ENCODE measurements around the gene FAR1. TPM values are rescaled to one million over a fixed set of nuclear protein-coding genes. Genes with fewer than 3 reads are reported as not detected.
A peak's percentile ranks its signal among the peaks of the same experiment; 100 is the strongest.

FAR1 gene
- polyA plus RNA-seq, 1 donor, result 67.8 TPM

- Histone ChIP-seq H3K27me3 (ENCODE audit: control insufficient read depth, insufficient read depth, low read length) (no peaks in the 10 kb centered on the region), H3K4me1 (ENCODE audit: control insufficient read depth, insufficient read depth, low read length) (peaks cover 13% of the 10 kb centered on the region), H3K4me3 (ENCODE audit: low read length) (no peak overlapping the region), H3K27ac (ENCODE audit: low read length) (no peak overlapping the region), H3K36me3 (ENCODE audit: control insufficient read depth, insufficient read depth, low read length) (no peaks in the 10 kb centered on the region), H3K9me3 (ENCODE audit: control insufficient read depth, low read depth, low read length) (no peaks in the 10 kb centered on the region)
- no peak for DNase-seq
- no CpG with 5 or more reads among the region's 5 CpGs for whole genome bisulfite sequencing (ENCODE audit: insufficient coverage, low lambda C conversion rate)
These were observed 17.1 kb downstream of the FAR1 start for GRCh38 chr11:13685461-13686108.

GRCh38 chr11:13686776-13687175 is 18.3 kb downstream of the FAR1 start:
- WGBS (ENCODE audit: insufficient coverage, low lambda C conversion rate), result no CpG with 5 or more reads among the region's 1 CpG
- no peaks in the 10 kb centered on the region for H3K36me3 ChIP-seq (ENCODE audit: control insufficient read depth, insufficient read depth, low read length)
- no peaks in the 10 kb centered on the region for H3K27me3 ChIP-seq (ENCODE audit: control insufficient read depth, insufficient read depth, low read length)
- no peak overlapping the region for H3K27ac ChIP-seq (ENCODE audit: low read length)
- no peak overlapping the region for H3K4me3 ChIP-seq (ENCODE audit: low read length)
- DNase-seq, result no peak
- H3K4me1 ChIP-seq (ENCODE audit: control insufficient read depth, insufficient read depth, low read length), result peaks cover 5% of the 10 kb centered on the region
- no peaks in the 10 kb centered on the region for H3K9me3 ChIP-seq (ENCODE audit: control insufficient read depth, low read depth, low read length)

DNA sequence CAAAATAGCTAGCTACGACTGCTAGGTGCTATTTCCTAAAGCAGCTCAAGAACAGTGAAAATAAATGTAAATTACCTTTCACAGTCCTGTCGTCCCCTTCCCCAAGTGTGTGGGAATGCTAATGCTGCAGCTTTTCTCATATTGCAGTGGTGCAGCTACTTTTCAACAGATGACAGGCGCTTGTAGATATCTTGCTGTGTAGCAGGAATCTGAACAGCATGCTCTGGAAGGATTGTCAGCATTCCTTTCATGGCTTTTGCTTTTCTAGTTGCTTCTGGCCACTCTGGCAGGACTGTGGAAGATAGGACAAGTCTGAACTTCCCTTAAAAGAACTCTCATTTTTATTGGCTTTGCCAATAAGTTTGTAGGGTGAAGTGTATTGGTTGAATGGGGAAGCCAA is 18.8 kb downstream of the FAR1 start:
- Histone ChIP-seq H3K36me3 (ENCODE audit: control insufficient read depth, insufficient read depth, low read length) (no peaks in the 10 kb centered on the region), H3K4me1 (ENCODE audit: control insufficient read depth, insufficient read depth, low read length) (peaks cover 5% of the 10 kb centered on the region), H3K27ac (ENCODE audit: low read length) (no peak overlapping the region), H3K9me3 (ENCODE audit: control insufficient read depth, low read depth, low read length) (no peaks in the 10 kb centered on the region), H3K4me3 (ENCODE audit: low read length) (no peak overlapping the region), H3K27me3 (ENCODE audit: control insufficient read depth, insufficient read depth, low read length) (no peaks in the 10 kb centered on the region)
- no CpG with 5 or more reads among the region's 3 CpGs for WGBS (ENCODE audit: insufficient coverage, low lambda C conversion rate)
- DNase-seq, result no peak

GRCh38 chr11:13691286-13691899 is 22.9 kb downstream of the FAR1 start:
- Histone ChIP-seq H3K36me3 (ENCODE audit: control insufficient read depth, insufficient read depth, low read length) (no peaks in the 10 kb centered on the region), H3K27me3 (ENCODE audit: control insufficient read depth, insufficient read depth, low read length) (no peaks in the 10 kb centered on the region), H3K4me1 (ENCODE audit: control insufficient read depth, insufficient read depth, low read length) (no peaks in the 10 kb centered on the region), H3K9me3 (ENCODE audit: control insufficient read depth, low read depth, low read length) (no peaks in the 10 kb centered on the region), H3K4me3 (ENCODE audit: low read length) (no peak overlapping the region), H3K27ac (ENCODE audit: low read length) (no peak overlapping the region)
- DNase-seq, result no peak
- WGBS (ENCODE audit: insufficient coverage, low lambda C conversion rate), result no CpG with 5 or more reads among the region's 3 CpGs

GRCh38 chr11:13692172-13692571 is 23.7 kb downstream of the FAR1 start:
- no peaks in the 10 kb centered on the region for H3K27me3 ChIP-seq (ENCODE audit: control insufficient read depth, insufficient read depth, low read length)
- H3K36me3 ChIP-seq (ENCODE audit: control insufficient read depth, insufficient read depth, low read length), result peaks cover 3% of the 10 kb centered on the region
- H3K27ac ChIP-seq (ENCODE audit: low read length), result no peak overlapping the region
- H3K4me3 ChIP-seq (ENCODE audit: low read length), result no peak overlapping the region
- DNase-seq, result no peak
- H3K4me1 ChIP-seq (ENCODE audit: control insufficient read depth, insufficient read depth, low read length), result no peaks in the 10 kb centered on the region
- 80% methylated on average over 1 of the region's 3 CpGs for WGBS (ENCODE audit: insufficient coverage, low lambda C conversion rate)
- H3K9me3 ChIP-seq (ENCODE audit: control insufficient read depth, low read depth, low read length), result no peaks in the 10 kb centered on the region

DNA sequence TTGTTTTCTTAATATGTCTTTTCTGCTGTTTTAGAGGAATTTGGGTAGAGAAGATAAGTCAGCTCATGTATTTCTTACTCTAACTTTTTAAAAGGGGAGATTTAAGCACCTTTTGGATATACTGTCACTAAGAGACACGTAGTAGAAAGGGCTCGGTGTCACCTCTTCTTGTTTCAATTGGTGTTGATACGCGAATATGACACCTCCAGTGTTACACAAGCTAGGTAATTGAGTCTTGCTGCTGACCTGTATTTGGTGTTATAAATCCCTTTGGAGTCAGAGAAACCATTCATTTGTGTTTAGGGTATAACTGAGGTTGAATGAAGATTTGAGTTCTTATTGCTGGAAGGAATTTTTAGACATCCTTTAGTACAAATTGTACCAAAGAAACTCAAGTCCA is 25.6 kb downstream of the FAR1 start:
- Histone ChIP-seq H3K27ac (ENCODE audit: low read length) (no peak overlapping the region), H3K4me3 (ENCODE audit: low read length) (no peak overlapping the region), H3K36me3 (ENCODE audit: control insufficient read depth, insufficient read depth, low read length) (peaks cover 3% of the 10 kb centered on the region), H3K4me1 (ENCODE audit: control insufficient read depth, insufficient read depth, low read length) (peaks cover 9% of the 10 kb centered on the region), H3K27me3 (ENCODE audit: control insufficient read depth, insufficient read depth, low read length) (no peaks in the 10 kb centered on the region), H3K9me3 (ENCODE audit: control insufficient read depth, low read depth, low read length) (no peaks in the 10 kb centered on the region)
- WGBS (ENCODE audit: insufficient coverage, low lambda C conversion rate), result no CpG with 5 or more reads among the region's 4 CpGs
- DNase-seq, result no peak

DNA sequence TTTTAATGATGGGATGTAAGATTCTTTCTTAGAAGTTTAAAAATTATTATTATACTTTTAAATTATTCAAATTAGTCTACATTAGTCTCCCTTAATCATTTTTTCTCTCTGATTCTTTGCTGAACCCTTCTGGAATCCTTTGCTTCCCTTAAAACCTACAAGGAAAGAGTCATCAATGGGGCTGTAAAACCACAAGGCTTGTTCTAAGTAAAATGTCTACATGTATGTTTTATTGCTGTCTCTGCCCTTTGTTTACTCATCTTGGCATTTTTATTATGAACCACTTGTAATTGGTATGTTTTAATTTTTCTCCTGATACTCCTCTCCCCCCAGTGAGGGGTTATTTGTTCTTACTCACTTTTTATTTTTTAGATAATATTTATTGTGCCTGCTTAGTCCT is 27.4 kb downstream of the FAR1 start:
- peaks cover 9% of the 10 kb centered on the region for H3K4me1 ChIP-seq (ENCODE audit: control insufficient read depth, insufficient read depth, low read length)
- no peaks in the 10 kb centered on the region for H3K27me3 ChIP-seq (ENCODE audit: control insufficient read depth, insufficient read depth, low read length)
- no peak overlapping the region for H3K27ac ChIP-seq (ENCODE audit: low read length)
- H3K9me3 ChIP-seq (ENCODE audit: control insufficient read depth, low read depth, low read length), result no peaks in the 10 kb centered on the region
- H3K36me3 ChIP-seq (ENCODE audit: control insufficient read depth, insufficient read depth, low read length), result peaks cover 3% of the 10 kb centered on the region
- DNase-seq, result no peak
- no peak overlapping the region for H3K4me3 ChIP-seq (ENCODE audit: low read length)

DNA sequence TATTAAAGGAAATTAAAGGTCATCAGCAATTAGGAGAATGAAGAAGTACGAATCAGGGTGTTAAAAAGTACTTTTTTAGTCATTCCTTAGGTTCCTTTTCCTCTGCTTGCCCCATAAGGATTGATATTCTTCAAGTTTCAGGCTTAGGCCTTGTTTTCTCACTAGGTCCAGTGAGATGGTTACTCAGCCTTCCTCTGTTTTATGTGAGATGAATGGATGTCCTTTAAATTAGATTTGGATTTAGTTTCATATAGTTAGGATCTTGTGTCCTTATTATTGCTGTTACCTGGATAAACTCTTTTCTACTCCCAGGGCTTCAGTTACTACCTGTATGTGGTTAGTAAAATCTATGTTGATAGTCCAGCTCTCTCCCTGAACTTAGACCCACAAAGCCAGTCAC is 29.2 kb downstream of the FAR1 start:
- no peaks in the 10 kb centered on the region for H3K9me3 ChIP-seq (ENCODE audit: control insufficient read depth, low read depth, low read length)
- no CpG with 5 or more reads among the region's 1 CpG for WGBS (ENCODE audit: insufficient coverage, low lambda C conversion rate)
- H3K4me1 ChIP-seq (ENCODE audit: control insufficient read depth, insufficient read depth, low read length), result peaks cover 9% of the 10 kb centered on the region
- no peak overlapping the region for H3K4me3 ChIP-seq (ENCODE audit: low read length)
- peaks cover 6% of the 10 kb centered on the region for H3K36me3 ChIP-seq (ENCODE audit: control insufficient read depth, insufficient read depth, low read length)
- no peak overlapping the region for H3K27ac ChIP-seq (ENCODE audit: low read length)
- DNase-seq, result no peak
- H3K27me3 ChIP-seq (ENCODE audit: control insufficient read depth, insufficient read depth, low read length), result no peaks in the 10 kb centered on the region

DNA sequence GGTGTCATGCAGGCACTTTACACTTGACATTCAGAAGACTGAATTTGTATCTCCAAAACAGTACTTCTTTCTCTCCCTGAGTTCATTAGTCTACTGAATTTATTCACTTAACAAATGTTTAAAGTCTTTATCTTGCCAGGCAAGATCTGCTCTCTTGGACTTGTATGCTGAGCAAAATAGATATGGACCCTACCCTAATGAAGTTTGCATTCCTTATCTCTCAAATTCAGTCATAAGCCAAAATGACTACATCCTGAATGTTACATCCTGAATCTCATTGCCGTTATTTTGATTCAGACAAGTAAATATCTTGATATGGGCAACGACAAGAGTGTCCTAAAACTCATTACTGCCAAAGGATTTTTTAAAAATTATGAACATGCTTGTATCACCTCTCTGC is 29.7 kb downstream of the FAR1 start:
- no peaks in the 10 kb centered on the region for H3K27me3 ChIP-seq (ENCODE audit: control insufficient read depth, insufficient read depth, low read length)
- peaks cover 9% of the 10 kb centered on the region for H3K4me1 ChIP-seq (ENCODE audit: control insufficient read depth, insufficient read depth, low read length)
- H3K27ac ChIP-seq (ENCODE audit: low read length), result no peak overlapping the region
- no peaks in the 10 kb centered on the region for H3K9me3 ChIP-seq (ENCODE audit: control insufficient read depth, low read depth, low read length)
- peaks cover 10% of the 10 kb centered on the region for H3K36me3 ChIP-seq (ENCODE audit: control insufficient read depth, insufficient read depth, low read length)
- 40% methylated on average over 1 of the region's 2 CpGs for WGBS (ENCODE audit: insufficient coverage, low lambda C conversion rate)
- no peak for DNase-seq
- no peak overlapping the region for H3K4me3 ChIP-seq (ENCODE audit: low read length)

DNA sequence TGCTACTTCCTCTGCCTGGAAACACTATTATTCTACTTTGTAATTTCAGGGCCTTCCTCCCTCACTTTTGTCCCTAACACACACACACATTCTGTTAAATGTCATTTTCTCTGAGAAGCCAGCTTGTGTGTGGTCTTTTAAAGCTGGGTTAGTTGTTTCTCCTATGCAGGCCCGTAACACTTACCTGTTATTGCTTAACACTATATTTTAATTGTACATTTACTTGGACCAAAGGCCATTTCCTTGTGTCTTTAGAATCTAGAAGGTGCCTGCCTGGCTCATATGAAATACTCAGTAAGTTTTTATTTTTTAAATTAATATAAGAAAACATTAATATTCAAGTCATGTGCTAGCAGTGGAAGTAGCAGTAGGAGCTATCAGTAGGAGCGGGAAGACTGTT is 30.6 kb downstream of the FAR1 start:
- peaks cover 9% of the 10 kb centered on the region for H3K4me1 ChIP-seq (ENCODE audit: control insufficient read depth, insufficient read depth, low read length)
- H3K27me3 ChIP-seq (ENCODE audit: control insufficient read depth, insufficient read depth, low read length), result no peaks in the 10 kb centered on the region
- no peaks in the 10 kb centered on the region for H3K9me3 ChIP-seq (ENCODE audit: control insufficient read depth, low read depth, low read length)
- peak overlapping the region; percentile 17 for H3K27ac ChIP-seq (ENCODE audit: low read length)
- DNase-seq, result no peak
- 40% methylated on average over 1 of the region's 2 CpGs for WGBS (ENCODE audit: insufficient coverage, low lambda C conversion rate)
- no peak overlapping the region for H3K4me3 ChIP-seq (ENCODE audit: low read length)
- H3K36me3 ChIP-seq (ENCODE audit: control insufficient read depth, insufficient read depth, low read length), result peaks cover 12% of the 10 kb centered on the region

- Histone ChIP-seq H3K36me3 (ENCODE audit: control insufficient read depth, insufficient read depth, low read length) (peaks cover 13% of the 10 kb centered on the region), H3K9me3 (ENCODE audit: control insufficient read depth, low read depth, low read length) (no peaks in the 10 kb centered on the region), H3K4me3 (ENCODE audit: low read length) (no peak overlapping the region), H3K27ac (ENCODE audit: low read length) (peak overlapping the region; percentile 34), H3K27me3 (ENCODE audit: control insufficient read depth, insufficient read depth, low read length) (no peaks in the 10 kb centered on the region), H3K4me1 (ENCODE audit: control insufficient read depth, insufficient read depth, low read length) (peaks cover 9% of the 10 kb centered on the region)
- no CpG with 5 or more reads among the region's 1 CpG for WGBS (ENCODE audit: insufficient coverage, low lambda C conversion rate)
- DNase-seq, result no peak
These were observed 31.4 kb downstream of the FAR1 start for GRCh38 chr11:13699870-13700269.
